ENCODE results near the gene PFDN1.
"Not testable (repeated sequence)": the region's sequence is repeated elsewhere in the genome, so short reads cannot be mapped to it uniquely, and the experiment has no call there.

Gene PFDN1

GRCh38 chr5:140205952-140206351 is 96.9 kb downstream of the PFDN1 start:
- DNase-seq, result no peak

- no peak for DNase-seq
Observed at GRCh38 chr5:140205216-140205615, 97.7 kb downstream of the PFDN1 start.

- DNase-seq, result no peak
Observed at GRCh38 chr5:140202610-140203009, 100.3 kb downstream of the PFDN1 start.

GRCh38 chr5:140202078-140202477 is 100.8 kb downstream of the PFDN1 start:
- no peak for DNase-seq

GRCh38 chr5:140198915-140199314 is 104.0 kb downstream of the PFDN1 start:
- not testable (repeated sequence) for DNase-seq

- no peak for DNase-seq
Observed at GRCh38 chr5:140197023-140197422, 105.9 kb downstream of the PFDN1 start.

- DNase-seq, result no peak
Observed at GRCh38 chr5:140196115-140196814, 106.6 kb downstream of the PFDN1 start.
